Astrocyte (in vitro differentiated cells and primary cell): Measurements from ENCODE around the gene KIAA1217.

Experiments used
- EZH2 ChIP-seq: IDR thresholded peaks from 2 replicates; pipeline ENCODE4 v1.6.1; 2012; ENCODE audit warnings: mild to moderate bottlenecking, low read length, inconsistent platforms; ENCODE audit not compliant: insufficient read depth
- TF ChIP-seq, protein P1 (sequence below): IDR thresholded peaks from 2 replicates; pipeline ENCODE4 v1.5.1; 2011; ENCODE audit warnings: low read depth, mild to moderate bottlenecking, inconsistent platforms, low read length, moderate library complexity; ENCODE audit not compliant: insufficient read depth

DNA sequence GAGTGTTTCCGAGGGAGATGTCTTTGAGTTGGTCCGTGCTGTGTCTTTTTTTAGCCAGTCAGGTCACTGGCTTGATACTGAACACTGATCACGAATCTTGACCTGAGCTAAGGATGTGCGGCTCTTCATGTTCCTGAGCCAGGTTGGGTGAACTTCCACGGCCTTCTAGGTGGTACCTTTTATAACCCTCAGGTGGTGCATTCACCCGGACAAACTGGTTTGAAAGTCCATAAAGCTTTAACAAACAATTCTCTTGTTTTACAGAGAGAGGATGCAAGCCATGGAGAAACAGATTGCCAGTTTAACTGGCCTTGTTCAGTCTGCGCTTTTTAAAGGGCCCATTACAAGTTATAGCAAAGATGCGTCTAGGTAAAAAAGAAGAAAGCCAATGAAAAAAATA is 285.3 kb downstream of the KIAA1217 start:
- TF ChIP-seq, protein P1, sequence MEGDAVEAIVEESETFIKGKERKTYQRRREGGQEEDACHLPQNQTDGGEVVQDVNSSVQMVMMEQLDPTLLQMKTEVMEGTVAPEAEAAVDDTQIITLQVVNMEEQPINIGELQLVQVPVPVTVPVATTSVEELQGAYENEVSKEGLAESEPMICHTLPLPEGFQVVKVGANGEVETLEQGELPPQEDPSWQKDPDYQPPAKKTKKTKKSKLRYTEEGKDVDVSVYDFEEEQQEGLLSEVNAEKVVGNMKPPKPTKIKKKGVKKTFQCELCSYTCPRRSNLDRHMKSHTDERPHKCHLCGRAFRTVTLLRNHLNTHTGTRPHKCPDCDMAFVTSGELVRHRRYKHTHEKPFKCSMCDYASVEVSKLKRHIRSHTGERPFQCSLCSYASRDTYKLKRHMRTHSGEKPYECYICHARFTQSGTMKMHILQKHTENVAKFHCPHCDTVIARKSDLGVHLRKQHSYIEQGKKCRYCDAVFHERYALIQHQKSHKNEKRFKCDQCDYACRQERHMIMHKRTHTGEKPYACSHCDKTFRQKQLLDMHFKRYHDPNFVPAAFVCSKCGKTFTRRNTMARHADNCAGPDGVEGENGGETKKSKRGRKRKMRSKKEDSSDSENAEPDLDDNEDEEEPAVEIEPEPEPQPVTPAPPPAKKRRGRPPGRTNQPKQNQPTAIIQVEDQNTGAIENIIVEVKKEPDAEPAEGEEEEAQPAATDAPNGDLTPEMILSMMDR, result no peak
- no peak for TF ChIP-seq EZH2
